ENCODE data around the gene IFT81.
"Not testable (repeated sequence)": the region's sequence is repeated elsewhere in the genome, so short reads cannot be mapped to it uniquely, and the experiment has no call there.

The IFT81 gene

GRCh38 chr12:110124269-110124995, at the start of gene IFT81:
TSS of gene IFT81 (plus strand) at chr12:110124357. CDS start at chr12:110127381, 3,024 bp downstream.
- peak; percentile 89 to 99 (median 96) for DNase-seq
- intact Hi-C loops (cut with DNase I): loop anchor here (2.0 kb wide), 1 partner anchor 156 kb away; the partner anchor contains the start of gene ATP2A2

- intact Hi-C loops (cut with DNase I): no loop called here
Observed at GRCh38 chr12:110075880-110076279, 48.3 kb upstream of the IFT81 start.

GRCh38 chr12:110077800-110078199, 46.4 kb upstream of the IFT81 start:
- intact Hi-C loops (cut with DNase I): no loop called here
- DNase-seq: no peak

More at GRCh38 chr12:110075880-110076279, 48.3 kb upstream of the IFT81 start:
- no peak for DNase-seq

DNA sequence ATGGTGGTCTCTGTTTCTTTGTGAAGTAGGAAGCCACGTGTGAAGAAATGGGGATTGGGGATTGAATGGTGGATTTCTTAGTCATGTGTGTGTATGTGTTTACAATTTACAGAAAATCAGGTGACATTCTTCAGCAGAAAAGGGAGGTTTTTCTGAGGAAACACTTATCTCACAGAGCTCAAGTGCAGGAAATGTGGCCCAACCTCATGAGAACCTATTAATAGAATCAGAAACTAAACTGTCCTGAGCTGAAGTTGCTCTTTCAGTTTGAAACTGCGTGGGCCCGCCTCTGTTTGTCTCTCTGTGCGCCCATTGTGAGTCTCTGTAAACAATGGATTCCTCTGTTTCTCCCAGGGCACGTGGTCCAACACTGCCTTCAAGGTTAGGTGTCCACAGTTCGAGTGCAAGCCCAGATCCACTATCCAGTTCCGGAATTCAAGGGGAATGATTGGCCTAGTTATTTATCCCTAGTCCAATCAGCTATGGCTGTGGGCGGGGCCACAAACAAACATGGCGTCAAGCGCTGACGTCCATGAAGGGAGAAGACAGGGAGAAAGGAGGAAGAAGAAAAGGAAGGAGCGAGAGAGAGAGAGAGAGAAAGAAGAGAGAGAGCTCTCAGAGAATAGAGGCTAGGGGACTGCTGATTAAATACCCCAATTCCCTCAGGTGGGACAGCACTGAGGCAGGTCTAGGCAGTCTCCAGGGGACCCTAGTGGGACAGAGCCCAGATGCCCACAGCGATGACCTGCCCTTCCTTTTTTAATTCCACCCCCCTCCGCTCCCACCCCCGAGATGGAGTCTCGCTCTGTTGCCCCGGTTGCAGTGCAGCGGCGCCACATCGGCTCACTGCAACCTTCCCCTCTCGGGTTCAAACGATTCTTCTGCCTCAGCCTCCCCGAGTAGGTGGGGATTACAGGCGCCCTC, 44.4 kb upstream of the IFT81 start:
- intact Hi-C loops (cut with DNase I): no loop called here
- DNase-seq: peak; percentile 36 to 97 (median 82)

GRCh38 chr12:110080410-110080809, 43.7 kb upstream of the IFT81 start:
- DNase-seq: no peak
- intact Hi-C loops (cut with DNase I): no loop called here

- peak in 1 of 10 donors; percentile 21 for DNase-seq
- intact Hi-C loops (cut with DNase I): no loop called here
Observed at GRCh38 chr12:110084314-110085015, 39.7 kb upstream of the IFT81 start.

DNA sequence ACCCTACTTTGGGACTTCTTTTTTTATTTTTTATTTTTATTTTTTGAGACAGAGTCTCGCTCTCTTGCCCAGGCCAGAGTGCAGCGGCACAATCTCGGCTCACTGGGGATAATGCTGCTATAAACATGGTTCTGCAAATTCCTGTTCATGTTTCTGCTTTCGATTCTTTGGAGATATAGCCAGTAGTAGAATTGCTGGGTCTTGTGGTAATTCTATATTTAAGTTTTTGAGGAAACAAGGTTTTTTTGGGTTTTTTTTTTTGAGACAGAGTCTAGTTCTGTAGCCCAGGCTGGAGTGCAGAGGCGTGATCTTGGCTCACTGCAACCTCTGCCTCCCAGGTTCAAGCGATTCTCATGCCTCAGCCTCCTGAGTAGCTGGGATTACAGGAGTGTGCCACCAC, 35.9 kb upstream of the IFT81 start:
- peak in 2 of 10 donors; percentile 47 to 50 for DNase-seq
- intact Hi-C loops (cut with DNase I): not testable (repeated sequence)

DNA sequence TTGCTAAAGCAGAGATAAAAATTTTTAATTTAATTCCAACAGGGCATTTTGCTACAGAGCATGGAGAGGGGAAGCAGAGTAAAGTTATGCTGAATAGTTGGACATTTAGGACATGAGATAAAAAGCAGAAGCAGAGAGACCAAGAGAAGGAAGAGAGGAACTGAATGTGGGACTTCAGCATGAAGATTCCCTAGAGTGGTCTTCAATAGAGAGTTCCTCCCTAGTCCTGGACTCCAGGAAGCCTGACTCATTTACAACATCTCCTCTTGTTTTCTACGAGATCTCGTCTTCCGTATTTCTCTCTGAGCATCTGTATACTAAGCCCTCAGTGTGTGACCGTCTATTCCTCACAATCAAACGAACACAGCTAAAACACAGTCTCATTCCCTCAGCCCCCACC, 35.2 kb upstream of the IFT81 start:
- no peak for DNase-seq
- intact Hi-C loops (cut with DNase I): no loop called here

GRCh38 chr12:110090266-110091135, 33.7 kb upstream of the IFT81 start:
- intact Hi-C loops (cut with DNase I): loop anchor here (10.0 kb wide), 1 partner anchor 194 kb away; the partner anchor contains the start of gene ATP2A2
- peak in 1 of 10 donors; percentile 18 for DNase-seq

DNA sequence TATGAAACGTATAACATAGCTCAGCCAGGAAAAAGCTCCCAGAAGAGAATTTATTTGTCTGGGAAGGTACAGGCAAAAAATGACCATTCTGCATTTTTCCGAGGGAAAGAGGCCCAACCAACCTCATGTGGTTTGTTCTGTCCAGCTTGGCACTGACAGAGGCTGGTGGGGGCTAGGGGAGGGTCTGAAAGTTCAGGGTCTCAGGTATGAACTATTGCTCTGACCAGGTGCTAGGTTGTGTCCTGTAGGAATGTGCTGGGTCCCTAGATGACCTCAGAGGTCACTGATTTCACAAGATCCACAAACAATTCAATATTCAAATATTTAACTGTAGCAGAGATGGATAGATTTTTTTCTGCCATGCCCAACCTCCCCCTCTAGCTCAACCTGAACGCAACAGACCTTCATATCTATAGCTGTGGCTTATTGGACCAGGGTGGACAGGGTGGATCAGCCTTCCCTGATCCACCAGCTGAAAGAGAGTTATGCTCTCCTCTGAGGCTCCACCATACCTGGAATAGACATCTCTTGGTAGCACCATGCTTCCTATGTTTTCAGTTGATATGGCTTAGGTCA, 32.9 kb upstream of the IFT81 start:
- no peak for DNase-seq
- intact Hi-C loops (cut with DNase I): loop anchor here (10.0 kb wide), 1 partner anchor 194 kb away; the partner anchor contains the start of gene ATP2A2

- intact Hi-C loops (cut with DNase I): loop anchor here (10.0 kb wide), 1 partner anchor 191 kb away; the partner anchor contains the start of gene ATP2A2
Observed at GRCh38 chr12:110093631-110094311, 30.4 kb upstream of the IFT81 start.

GRCh38 chr12:110100315-110100970, 23.7 kb upstream of the IFT81 start:
- peak in 9 of 10 donors; percentile 42 to 95 (median 78) for DNase-seq
- intact Hi-C loops (cut with DNase I): loop anchor here (1.0 to 2.0 kb wide), 2 partner anchors 82 to 331 kb away; no protein-coding TSS in a partner anchor

More at GRCh38 chr12:110093631-110094311, 30.4 kb upstream of the IFT81 start:
- no peak for DNase-seq

DNA sequence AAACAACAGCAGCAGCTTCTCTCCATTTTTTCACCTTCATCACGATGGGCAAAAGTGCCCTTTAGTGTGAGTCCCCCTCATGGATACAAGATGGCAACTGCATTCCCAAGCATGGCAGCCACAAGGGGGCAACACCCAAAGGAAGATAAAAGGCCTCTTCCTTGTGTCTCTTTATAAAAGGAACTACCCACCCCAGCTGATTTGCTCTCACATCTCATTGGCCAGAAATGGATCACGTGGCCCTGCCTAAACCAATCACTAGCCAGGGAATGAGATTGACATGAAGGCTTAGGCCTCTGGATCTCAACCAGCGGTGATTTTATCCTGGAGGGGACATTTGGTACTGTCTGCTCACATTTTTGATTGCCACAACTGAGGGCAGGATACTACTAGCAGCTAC, 21.9 kb upstream of the IFT81 start:
- intact Hi-C loops (cut with DNase I): no loop called here
- peak in 6 of 10 donors; percentile 17 to 87 (median 36) for DNase-seq

DNA sequence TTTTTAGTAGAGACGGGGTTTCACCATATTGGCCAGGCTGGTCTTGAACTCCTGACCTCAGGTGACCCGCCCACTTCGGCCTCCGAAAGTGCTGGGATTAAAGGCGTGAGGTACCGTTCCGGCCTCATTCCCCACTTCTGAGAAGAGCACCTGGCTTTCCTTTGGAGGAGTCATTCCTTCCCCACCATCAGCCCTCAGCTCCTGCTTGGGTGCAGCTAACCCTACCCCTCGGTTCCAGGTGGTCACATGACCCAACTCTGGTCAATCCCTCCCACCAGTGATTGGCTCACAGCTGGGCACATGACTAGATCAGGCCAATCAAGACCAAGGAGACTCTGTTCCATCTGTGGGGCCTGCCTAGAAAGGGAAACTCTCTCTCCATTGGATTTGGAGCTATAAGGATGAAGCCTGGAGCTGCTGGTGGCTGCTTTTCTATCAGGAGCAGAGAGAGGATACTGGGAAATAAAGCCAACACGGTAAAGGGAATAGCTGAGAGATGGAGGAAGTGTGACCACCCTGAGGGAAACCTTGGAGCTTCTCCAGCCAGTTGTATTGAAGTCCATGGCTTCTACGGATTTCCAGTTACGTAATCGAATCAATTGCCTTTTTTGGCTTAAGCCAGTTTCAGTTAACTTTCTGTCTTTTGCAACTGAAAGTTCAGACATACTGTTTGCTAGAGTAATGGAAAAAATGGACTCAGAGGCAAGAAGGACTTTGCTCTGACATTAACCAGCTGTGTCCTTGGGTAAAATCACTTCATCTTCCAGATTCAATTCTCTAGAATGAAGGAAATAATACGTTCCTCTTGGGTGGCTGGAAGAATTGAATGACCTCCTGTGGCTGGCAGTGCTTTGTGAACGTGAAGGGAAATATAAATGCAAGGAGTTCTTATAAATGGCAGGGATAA, 19.7 kb upstream of the IFT81 start:
- intact Hi-C loops (cut with DNase I): no loop called here
- no peak for DNase-seq

DNA sequence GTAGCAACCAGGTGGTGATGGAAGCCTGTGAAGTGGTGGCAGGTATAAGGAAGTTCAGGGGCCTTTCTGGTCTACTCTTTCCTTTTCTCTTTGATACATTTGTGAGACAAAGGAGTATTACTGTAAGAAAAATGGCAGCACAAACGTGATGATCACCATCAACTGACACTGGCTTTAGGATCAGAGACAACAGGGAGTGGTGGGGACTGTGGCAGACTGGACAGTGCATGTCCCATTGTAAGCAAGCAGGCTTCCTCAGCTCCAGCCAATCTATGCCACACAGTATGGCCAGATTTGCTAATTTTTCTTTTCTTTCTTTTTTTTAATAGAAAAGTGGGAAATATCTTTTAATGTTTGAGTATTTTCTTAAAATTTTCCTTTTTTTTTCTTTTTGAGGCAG, 19.0 kb upstream of the IFT81 start:
- DNase-seq: no peak
- intact Hi-C loops (cut with DNase I): no loop called here

- no peak for DNase-seq
- intact Hi-C loops (cut with DNase I): no loop called here
Observed at GRCh38 chr12:110105986-110106385, 18.2 kb upstream of the IFT81 start.
